ENCODE results near the gene INCA1. TPM values are rescaled to one million over a fixed set of nuclear protein-coding genes. Genes with fewer than 3 reads are reported as not detected.

INCA1 gene
- total and polyA plus RNA-seq, 2 of the 13 experiments (the other 11 are each of a cell fraction or from before 2014, with no cell fraction given), result 0.93 to 2.6 TPM

DNA sequence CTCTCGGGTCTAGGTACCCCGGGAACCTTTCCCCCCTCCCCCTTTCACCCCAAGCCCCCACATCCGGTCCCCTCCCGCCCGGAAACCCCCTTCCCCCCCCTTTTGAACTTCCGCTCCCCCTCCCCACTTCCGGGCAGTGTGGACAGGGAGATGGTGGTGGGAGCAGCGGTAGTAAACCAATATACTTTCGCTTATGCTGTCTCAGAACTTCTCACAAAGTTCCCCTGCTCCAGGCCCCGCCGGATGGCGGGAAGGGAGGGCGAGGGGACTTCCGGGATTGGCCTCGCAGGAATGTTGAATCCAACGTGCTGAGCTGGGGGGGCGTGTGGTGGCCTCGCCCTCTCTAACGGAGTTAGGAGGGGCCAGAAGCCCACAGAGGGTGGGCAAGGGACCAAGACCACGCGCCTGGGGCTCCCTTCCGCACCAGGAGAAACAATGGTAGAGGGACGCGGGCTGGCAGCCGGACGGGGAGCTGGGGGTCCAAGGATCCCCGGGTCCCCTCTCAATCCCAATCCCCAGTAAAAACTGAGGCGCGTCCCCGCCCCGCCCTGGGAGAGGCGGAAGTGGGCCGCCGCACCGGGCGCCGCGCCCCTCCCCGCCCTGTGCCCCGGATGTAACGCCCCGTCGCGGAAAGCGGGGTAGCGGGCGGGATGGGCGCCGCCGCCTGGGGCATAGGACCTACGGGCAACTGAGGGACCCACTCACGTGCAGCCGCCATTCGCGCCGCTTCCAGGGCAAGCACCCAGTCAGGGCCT, 49.7 kb downstream of the INCA1 start (continued):
- TF ChIP-seq ZNF142 (CRISPR knock-in tag; IDR thresholded peaks at IDR 0.05), result 0 out of 2 replicates have a peak, but pooled peaks have one; percentile 37
- TF ChIP-seq, protein P1, sequence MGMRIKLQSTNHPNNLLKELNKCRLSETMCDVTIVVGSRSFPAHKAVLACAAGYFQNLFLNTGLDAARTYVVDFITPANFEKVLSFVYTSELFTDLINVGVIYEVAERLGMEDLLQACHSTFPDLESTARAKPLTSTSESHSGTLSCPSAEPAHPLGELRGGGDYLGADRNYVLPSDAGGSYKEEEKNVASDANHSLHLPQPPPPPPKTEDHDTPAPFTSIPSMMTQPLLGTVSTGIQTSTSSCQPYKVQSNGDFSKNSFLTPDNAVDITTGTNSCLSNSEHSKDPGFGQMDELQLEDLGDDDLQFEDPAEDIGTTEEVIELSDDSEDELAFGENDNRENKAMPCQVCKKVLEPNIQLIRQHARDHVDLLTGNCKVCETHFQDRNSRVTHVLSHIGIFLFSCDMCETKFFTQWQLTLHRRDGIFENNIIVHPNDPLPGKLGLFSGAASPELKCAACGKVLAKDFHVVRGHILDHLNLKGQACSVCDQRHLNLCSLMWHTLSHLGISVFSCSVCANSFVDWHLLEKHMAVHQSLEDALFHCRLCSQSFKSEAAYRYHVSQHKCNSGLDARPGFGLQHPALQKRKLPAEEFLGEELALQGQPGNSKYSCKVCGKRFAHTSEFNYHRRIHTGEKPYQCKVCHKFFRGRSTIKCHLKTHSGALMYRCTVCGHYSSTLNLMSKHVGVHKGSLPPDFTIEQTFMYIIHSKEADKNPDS (CRISPR knock-in tag; IDR thresholded peaks at IDR 0.05), result 0 out of 2 replicates have a peak, but pooled peaks have one; percentile 5
- no peak for TF ChIP-seq PCBP2 (optimal IDR thresholded peaks at IDR 0.05; ENCODE audit: low read depth, low read length, poor library complexity, severe bottlenecking)
- no peak for TF ChIP-seq HCFC1 (IDR thresholded peaks at IDR 0.05; ENCODE audit: low read depth, low read length)
- no peak for TF ChIP-seq ZNF101 (CRISPR knock-in tag; IDR thresholded peaks at IDR 0.05; ENCODE audit: borderline replicate concordance, low read depth)
- peak; percentile 78 for TF ChIP-seq ELF1 (CRISPR knock-in tag; IDR thresholded peaks at IDR 0.05)
- TF ChIP-seq MAF1 (CRISPR knock-in tag; IDR thresholded peaks at IDR 0.05; ENCODE audit: borderline replicate concordance), result no peak
- no peak for TF ChIP-seq TRIM24 (CRISPR knock-in tag; IDR thresholded peaks at IDR 0.05)
- no peak for TF ChIP-seq ZNF510 (CRISPR knock-in tag; IDR thresholded peaks at IDR 0.05; ENCODE audit: low read depth)
- no peak for TF ChIP-seq ZNF710 (CRISPR knock-in tag; IDR thresholded peaks at IDR 0.05; ENCODE audit: borderline replicate concordance)
- TF ChIP-seq ZNF33B (CRISPR knock-in tag; IDR thresholded peaks at IDR 0.05), result no peak
- TF ChIP-seq NR2F2 (IDR thresholded peaks at IDR 0.05; ENCODE audit: borderline replicate concordance, low read depth), result no peak
- TF ChIP-seq NFAT5 (CRISPR knock-in tag; IDR thresholded peaks at IDR 0.05), result no peak

All from HepG2 (cell line).